CMK (cell line): ENCODE measurements around the gene CHCHD4.

Experiments
- DNase-seq: peaks from one replicate; pipeline ENCODE4 v3.0.0-alpha.2; 2010; ENCODE audit warnings: low read depth

The CHCHD4 gene

DNA sequence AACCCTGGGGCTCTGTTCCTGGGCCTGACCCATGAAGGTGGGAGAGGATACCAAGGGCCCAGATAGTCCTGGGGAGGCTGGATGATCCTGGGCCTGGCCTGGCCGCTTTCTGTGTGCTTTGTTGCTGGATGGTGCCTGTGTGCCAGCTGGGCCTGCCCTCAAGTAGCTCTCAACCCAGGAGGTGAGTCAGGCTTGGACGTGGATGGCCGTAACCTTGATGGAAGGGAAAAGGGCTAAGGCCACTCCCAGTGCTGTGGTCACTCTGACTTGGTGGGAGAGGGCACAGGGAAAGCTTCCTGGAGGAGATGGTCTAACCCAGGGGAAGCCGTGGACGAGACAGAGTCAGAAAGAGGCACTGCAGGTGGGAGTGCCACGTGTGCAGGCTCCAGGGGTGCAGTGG, 9.6 kb upstream of the CHCHD4 start:
- DNase-seq = no peak

DNA sequence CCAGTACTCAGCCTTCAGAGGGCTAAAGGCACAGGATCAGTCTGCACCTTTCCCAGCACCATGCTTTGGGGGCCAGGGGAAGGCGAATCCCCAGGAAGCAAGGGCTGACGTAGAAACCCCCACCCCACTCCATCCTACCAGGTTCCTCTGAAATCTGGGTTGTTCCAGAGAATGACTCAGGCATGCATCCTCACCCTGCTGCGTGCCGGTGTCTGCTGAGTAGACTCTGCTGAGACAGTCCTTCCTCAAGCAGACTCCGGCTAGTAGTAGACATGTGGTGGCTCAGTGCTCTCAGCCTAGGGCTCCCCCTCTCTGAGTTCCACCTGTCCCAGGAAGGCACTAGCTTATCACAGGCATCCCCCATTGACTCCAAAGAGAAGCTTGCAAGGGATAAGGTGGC, 9.2 kb upstream of the CHCHD4 start:
- no peak for DNase-seq

DNA sequence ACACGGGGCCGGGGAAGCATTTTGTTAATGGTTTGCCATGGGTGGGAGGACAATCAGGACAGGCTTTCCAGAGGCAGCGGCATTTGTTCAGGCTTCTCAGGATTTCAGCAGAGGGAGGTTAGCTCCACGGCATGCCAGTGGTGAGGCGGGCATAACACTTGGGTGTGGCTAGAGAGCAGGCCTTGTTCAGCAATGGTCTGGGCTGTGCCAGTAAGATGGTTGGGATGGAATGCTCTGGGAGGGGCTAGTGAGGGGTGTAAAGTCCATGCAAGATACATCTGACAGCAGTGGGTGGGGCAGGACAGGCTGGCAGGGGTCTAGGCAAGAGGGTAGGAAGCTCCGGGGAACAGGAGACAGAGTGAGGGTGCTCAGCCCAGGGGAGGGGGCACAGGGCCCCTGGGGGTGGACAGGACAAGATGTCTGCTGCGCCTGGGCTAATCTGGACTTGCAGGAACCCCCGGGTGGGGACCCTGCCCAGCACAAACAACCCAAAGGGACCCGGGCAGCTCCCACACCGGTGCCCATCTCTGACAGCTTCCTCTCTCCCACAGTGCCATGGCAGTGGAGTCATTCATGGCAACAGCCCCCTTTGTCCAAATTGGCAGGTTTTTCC, 8.6 kb upstream of the CHCHD4 start:
- no peak for DNase-seq

DNA sequence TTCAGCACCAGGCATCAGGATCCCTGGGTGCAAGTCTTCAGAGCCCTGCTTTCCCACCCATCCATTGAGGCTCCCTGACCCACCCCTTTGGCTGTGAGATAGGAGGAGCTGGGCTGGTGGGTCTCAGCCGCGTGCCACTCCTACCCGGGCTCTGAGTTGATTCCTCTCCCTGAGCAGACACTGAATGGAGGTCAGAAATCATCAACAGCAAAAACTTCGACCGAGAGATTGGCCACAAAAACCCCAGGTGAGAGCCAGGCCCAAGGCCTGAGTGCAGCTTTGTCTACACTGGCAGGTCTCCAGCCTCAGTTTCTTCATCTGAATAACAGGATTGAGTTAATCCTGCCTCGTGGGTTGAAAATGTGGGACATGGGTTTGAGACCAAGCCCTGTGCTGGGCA, 8.0 kb upstream of the CHCHD4 start:
- DNase-seq = no peak

DNA sequence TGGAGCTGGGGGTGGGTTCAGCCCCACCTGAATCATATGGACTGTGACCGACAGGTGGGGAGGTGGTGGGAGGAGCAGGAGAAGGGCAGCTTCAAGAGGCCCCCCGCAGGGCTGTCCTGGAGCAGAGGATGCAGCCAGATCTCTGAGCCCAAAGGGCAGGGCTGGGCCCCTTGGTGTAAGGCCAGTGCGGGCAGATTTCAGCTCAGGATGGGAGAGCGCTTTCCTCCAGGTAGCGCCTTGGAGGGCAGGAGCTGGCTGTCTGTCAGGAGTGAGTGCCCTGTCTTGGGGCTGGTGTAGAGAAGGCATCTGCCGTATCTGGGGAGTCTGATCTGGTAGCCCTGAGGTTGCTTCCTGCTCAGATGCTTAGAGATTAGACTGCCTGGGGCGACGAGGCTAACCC, 7.5 kb upstream of the CHCHD4 start:
- DNase-seq = no peak

DNA sequence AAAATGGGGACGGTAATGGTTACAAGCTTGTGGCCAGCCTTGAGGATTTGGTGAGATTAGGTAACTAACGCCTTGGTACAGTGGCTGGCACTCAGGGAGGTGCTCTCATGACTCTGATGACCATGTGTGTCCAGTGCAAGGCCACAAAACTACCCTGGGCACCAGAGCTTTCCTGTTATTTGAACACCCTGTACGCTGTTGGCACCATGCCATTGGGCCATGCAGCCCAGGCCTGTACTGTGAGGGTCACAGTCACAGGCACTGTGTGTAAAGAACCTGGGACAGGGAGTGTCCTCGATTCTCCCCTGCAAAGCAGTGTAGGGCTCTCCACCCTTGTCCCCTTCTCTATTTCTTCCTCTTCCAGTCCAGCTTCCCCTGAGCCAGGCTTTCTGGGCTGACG, 6.5 kb upstream of the CHCHD4 start:
- no peak for DNase-seq

DNA sequence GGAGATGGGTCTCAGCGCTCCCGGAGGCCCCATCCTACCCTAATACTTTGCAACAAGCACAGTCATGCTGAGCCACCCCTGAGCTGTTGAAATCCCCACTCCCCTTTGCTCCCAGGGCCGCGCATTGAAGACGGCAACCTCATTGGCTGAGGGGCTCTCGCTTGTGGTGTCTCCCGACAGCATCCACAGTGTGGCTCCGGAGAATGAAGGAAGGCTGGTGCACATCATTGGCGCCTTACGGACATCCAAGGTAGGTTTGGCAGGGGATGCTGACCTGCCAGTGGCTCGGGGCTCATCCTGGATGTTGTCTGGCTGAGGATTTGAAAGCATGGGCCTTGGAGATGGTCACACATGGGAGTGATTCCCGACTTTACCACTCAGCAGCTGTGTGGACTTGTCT, 6.0 kb upstream of the CHCHD4 start:
- DNase-seq = no peak

DNA sequence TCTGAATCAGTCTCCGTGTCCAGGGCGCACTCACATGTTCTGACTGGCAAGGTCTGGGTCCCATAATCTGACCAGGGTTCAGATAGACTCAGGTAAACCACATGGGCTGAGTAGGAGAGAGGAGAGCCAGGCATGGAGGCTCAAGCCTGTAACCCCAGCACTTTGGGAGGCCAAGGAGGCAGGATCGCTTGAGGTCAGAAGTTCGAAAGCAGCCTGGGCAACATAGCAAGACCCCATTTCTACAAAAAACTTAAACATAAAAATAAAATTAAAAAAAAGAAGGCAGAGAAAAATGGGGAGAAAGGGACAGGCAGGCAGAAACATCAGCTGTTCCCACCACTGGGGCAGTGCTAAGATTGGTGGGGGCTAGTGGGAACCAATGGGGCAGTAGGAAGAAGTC, 5.6 kb upstream of the CHCHD4 start:
- no peak for DNase-seq

DNA sequence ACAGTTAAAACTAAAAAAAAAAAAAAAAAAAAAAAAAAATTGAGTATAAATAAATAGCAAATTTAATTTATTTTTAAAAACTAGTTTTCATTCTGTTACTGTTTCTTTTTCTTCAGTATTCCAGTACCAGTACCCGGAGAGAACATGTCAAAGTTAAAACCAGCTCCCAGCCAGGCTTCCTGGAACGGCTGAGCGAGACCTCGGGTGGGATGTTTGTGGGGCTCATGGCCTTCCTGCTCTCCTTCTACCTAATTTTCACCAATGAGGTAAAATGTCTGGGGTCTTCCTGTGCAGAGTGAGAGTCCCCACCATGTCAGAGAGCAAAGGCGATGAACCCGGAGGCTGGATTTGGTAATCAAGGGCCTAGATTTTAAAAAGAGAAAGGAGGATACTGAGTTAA, 4.6 kb upstream of the CHCHD4 start:
- DNase-seq = no peak

DNA sequence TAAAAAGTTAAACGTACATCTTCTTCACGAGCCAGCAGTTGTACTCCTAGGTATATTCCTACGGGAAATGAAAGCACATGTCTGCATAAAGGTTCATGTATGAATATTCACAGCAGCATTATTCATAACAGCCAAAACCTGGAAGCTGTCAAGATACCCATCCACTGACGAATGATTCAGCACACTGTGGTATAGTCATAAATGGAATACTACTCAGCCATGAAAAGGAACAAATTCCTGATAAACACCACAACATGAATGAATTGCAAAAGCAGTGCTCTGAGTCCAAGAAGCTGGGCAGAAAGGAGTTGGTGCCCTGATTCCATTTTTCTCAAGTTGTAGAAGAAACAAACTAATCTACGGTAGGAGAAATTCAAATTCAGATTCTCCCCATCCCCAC, 4.1 kb upstream of the CHCHD4 start:
- no peak for DNase-seq

DNA sequence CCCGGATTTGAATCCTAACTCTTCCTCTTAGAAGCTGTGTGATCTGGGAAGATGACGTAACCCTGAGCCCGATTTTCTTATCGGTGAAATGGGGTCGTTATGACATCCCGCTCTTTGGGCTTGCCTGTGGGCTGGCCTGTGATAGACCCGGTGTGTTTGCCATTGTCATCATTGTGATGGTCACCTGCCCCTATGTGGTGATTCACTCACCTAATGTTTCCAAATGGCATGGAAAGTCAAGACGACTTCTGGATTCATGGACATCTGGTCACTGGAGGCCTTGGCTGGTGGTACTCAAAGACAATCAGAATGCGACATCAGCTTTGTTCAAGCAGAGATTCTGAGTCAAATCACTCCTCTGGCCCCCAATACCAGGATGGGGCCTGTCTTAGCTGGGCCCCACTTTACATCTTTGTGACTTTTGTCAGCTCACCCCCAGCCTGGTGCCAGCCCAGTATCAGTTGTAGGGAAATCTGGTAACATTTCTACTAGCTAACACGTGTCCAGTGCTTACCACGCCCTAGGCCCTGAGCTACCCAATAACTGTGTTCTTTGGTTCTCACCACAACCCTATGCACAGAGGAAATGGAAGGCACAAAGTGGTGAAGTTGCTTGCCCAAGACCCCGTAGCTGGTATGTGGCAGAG, 3.0 kb upstream of the CHCHD4 start:
- no peak for DNase-seq

DNA sequence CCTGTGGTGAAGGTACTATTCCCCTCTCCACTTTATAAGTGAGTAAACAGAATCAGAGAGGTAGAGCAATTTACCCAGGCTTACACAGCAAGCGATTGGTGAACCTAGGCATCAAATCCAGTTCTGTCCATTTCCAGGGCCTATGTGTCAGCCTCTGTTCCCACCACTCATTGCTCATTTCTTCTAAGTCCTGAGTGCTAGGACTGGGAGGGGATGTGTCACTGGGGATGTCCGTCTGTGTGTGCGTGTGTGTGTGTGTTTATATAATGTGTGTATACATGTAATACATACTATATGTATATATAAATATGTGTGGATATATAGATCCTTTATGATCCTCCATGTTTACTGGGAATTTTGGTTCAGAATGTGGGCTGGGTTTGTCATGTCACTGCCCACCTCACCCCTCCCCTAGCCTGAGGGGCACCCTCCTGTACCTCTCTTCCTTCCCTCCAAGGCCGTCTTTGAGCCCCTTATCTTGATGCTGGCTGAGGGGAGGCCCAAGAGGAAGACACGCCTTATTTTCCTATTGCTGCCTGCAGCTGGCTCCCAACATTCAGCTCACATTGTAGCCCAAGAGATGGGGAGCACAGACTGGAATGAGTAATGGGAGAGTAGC, 2.3 kb upstream of the CHCHD4 start:
- no peak for DNase-seq

DNA sequence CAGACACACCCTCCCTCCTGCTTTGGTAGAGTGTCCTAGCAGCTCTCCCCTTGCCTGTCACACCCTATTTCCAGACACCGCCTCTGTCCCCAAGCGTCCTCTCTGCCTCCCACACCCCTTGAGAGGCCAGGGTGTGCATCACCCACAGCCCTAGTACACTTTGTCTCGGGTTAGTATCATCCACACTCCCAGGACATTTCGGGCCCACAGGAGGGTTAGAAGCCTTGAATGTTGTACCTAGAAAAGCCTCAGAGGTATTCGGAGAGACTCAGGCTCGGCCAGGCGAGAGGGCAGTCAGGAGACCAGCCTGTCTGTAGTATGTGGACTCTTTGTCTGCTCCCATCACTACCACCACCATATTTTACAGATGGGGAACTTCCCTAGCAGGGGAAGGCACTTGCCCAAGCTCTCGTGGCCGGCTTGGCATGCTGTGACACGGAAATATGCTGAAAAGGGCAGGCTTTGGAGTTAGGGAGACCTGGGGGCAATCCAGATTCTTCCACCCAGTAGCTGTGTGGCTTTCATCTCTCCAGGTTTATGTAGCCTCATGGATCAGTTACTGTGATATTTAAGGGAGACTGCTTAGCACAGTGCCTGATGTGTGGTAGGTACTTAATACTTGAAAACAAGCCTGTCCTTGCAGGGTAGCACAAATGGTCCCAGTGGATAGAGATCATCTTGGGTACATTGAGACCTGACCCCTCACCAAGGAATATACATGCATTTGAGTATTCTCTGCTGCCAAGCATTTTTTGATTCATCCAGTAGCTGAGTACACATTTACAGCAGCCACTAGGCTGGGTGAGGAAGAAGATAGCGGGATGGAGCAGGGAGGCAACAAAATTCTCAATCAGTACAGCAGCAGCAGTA, 1.6 kb upstream of the CHCHD4 start:
- no peak for DNase-seq

DNA sequence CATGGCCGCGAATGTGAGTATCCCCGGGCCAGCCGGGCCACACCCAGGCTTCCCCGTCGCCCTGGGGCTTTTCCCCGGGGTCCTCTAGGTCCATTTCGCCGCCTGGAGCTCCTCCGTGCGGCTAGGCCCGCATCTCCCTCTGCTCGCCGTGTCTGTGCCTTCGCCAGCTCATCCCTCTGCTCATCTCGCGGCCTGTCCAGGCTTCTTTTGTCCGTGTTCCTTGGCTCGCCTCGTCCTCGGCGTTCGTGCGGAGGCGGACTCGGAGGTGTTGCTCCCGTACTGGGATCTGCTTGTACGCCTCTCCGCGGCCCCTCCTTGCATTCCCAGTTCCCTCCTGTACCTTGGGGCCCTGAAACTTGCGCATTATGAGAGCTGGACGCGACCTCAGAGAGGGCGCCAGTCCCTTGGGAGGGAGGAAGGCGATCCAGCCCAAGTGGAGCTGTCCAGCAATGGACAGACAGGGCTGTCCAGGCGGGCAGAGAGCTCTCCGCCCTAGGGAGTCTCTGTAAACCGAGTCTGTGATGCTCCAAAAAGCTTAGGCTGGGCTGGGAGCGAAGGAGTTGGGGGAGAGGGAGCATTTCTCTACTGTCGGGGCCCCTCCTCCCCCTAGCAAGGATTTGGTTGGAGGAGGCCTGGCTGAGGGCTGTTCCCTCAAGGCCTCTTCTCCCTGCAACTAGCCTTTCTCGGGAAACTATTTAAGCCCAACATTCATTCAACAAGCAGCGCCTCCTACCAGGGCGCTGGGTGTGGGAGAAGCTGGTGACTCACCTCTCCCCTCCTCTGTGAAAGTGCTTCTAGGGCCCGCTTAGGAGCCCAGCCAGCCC, 735 bp upstream of the CHCHD4 start:
- DNase-seq = no peak

DNA sequence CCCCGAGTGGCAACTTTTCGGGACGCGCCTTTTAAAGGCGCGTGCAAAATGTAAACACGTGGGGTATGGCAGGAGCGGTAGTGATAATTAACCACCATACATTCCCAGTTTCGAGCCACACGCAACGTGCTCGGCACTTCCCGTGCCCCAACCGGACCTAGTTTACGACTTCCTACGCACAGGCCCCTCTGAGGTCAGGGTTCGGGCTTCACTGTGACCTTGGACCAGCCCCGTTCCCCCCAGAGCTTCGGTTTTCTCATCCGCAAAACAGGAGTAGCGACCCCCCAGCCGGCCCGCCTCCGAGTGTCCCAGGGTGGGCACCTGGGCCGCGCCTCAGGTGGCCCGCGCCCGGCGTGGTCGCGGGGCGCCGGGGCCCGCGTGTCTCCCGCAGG, 451 bp downstream of the CHCHD4 start:
- DNase-seq = peak; percentile 65

DNA sequence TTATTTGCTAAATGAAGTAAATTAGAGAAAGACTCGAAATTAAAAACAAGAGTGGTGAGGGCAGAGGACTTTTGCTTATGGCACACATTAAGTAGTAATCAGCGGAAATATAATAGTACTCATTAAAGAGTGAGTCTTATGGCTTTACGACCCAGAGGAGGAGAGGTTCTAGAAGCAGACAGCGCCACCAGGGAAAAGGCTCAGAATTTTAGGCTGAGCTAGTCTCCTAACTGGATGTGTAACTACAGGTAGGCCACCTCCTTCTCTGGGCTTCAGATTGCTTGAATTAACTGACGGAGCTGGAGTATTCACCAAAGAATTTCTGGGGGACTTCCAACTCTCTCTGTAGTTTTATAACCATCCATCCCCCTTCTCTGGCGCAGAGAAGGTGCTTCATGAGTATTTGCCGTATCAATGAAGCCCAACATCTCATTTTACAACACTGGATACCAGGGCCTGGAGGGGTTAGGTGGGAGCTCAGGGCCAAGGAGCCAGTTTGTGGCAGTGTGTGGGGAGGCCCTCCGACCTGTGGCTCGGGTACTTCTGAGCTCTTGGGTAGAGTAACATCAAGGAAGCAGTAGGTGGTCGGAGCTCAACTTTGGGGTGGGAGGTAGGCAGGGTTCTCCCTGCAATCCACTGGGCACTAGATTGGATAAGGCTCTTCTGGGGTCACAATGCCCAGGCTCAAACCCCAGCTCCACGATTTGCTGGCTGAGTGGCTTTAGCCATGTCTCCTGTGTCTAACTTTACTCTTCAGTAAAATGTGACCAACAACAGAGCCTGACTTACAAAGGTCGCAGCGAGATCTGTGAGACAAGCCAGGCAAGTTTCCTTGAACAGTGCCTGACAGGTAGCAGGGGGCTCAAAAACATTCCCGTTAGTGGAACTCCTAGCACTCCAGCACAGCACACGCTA, 1.1 kb downstream of the CHCHD4 start:
- DNase-seq = no peak

DNA sequence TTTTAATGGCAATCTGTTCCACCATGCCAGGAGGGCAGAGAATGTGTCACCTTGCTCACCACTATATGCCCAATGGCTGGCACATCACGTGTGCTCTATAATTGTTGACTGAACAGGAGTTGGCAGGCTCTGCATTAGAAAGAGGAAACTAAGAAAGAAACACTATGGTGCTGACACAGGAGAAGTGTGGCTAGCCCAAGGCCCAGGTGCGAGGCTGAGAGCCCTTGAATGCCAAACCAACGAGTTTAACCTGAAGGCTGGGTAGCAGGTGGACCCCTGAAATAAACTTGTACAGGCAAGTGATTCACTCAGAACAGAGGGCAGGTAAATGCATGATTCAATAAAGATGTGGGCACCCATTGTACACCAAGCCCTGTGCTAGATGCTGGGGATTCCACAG, 2.4 kb downstream of the CHCHD4 start:
- DNase-seq = no peak

DNA sequence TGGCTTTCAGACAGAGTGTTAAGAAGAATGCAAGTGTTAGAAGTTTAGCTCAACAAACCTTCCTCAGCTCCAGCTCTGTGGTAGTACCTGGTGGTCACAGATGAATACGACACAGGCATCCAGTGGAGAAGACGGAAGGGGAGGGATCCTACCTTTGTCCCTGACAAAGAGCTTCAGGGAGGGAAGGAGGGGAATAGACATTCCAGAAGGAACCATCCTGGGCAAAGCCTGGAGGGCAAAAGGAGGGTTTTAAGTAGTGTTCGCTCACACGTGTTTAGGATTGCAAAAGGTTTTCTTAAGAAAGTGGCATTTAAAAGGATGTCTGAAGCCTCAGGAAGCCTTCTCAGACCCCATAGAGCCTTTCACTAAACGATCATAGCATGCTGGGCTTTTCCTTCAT, 2.8 kb downstream of the CHCHD4 start:
- no peak for DNase-seq

DNA sequence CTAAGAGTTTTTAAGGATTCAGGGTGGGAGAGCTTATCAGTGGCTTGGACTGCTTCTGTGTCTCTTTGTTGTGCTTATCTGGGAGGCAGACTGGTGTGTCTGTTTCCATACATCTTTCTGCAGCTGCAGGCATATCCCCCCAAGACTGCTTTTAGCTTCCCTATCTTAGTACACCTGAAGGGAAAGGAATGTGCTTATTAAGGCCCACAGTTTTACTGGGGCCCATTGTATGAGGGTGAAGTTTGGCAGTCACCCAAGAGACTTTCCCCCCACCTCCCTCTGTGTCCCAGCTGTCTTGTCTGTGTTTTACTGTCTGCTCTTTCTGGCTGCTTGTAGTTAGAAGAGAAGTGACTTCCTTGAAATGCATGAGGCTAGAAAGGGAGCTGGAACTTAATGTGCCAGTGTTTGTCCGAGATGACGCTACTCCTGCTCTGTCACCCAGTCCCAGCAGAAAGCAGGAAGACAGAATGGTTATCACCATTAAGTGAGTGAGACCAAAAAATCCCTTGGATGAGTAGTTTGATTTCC, 3.7 kb downstream of the CHCHD4 start:
- DNase-seq = peak; percentile 72

DNA sequence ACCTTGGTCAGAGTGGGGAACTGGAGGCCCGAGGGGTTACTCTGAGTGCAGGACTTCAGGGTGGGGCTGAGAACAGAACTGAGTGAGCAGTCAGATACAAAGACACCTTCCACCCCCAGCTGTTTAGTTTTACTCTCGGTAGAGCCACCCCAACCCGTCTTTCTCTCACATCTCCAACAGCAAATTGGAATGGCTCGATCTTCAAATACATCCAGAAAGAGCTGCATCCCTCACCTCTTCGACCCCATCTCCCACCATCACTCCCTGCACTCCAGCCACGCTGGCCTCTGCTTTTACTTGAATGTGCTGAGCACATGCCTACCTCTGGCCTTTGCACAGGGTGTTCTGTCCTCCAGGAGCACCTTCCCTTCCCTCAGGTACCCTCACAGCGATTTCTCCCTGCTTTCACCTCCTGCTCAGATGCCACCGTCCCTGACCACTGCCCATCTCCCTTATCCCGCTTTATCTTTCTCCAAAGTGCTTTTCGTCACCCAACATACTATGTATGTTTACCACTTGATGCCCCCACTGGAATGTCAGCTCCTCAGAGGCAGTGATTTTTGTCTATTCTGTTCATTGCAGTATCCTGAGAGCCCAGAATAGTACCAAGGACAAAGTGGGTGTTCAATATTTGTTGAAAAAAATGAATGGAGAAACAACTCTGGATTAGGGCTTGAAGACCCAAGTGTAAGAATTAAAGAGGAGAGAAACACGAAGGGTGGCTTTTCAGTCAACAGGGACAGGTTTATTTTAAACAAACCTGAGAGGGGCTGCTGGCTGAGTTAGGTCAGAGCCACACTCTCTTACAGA, 4.4 kb downstream of the CHCHD4 start:
- DNase-seq = no peak
